Suprapubic skin (tissue), 4 donors: ENCODE data around the gene GMCL2. TPM values are rescaled to one million over a fixed set of nuclear protein-coding genes. Genes with fewer than 3 reads are reported as not detected.
A peak's percentile ranks its signal among the peaks of the same experiment; 100 is the strongest.

ENCODE experiments used
- DNase-seq, 2 donors: peaks; one replicate each; pipeline ENCODE4 v3.0.0-alpha.2; 2019; ENCODE audit warnings: low spot score in 2 of 2
- H3K27ac ChIP-seq: fragments of 200-600 bp; sonication (generic); one replicate; pipeline ENCODE4 v1.5.1; 2019
- H3K27me3 ChIP-seq: fragments of 200-600 bp; sonication (generic); one replicate; pipeline ENCODE4 v1.5.1; 2019
- H3K36me3 ChIP-seq: fragments of 200-600 bp; sonication (generic); one replicate; pipeline ENCODE4 v1.5.1; 2019
- H3K4me1 ChIP-seq: fragments of 200-600 bp; sonication (generic); one replicate; pipeline ENCODE4 v1.5.1; 2019
- H3K4me3 ChIP-seq: fragments of 200-600 bp; sonication (generic); one replicate; pipeline ENCODE4 v1.5.1; 2019; ENCODE audit warnings: mild to moderate bottlenecking
- H3K9me3 ChIP-seq: fragments of 200-600 bp; sonication (generic); one replicate; pipeline ENCODE4 v1.5.1; 2019
- EP300 ChIP-seq: sonication (generic); formaldehyde crosslinking; IDR thresholded peaks from one replicate; pipeline ENCODE4 v1.6.1; 2017; ENCODE audit warnings: antibody characterized with exemption
- POLR2A ChIP-seq, 2 donors: fragments of 450-650 bp; IDR thresholded peaks; one replicate each; pipeline ENCODE4 v1.6.1; 2017; ENCODE audit warnings: antibody characterized with exemption in 2 of 2, mild to moderate bottlenecking in 2 of 2, moderate library complexity in 2 of 2
- POLR2AphosphoS5 ChIP-seq, 3 donors: sonication (generic); formaldehyde crosslinking; IDR thresholded peaks; one replicate each; pipeline ENCODE4 v1.6.1; 2017; ENCODE audit warnings: antibody characterized with exemption in 3 of 3
- WGBS: methylation state at CpG from one replicate; pipeline ENCODE4 v1.1.5; 2018; 5-methylcytosine and 5-hydroxymethylcytosine counted together
- total RNA-seq, 4 donors: library from RNA; depleted of rRNA; stranded (reverse); fragments of >200 nt; gene quantifications; one replicate each; pipeline ENCODE4 v1.1.0, GENCODE V29; 2016
- TF ChIP-seq, protein P1 (sequence below), 2 donors: fragments of 200-600 bp in 1 of 2; fragments of 450-650 bp in 1 of 2; sonication (generic) in 1 of 2; IDR thresholded peaks; one replicate each; pipeline ENCODE4 v1.5.1; 2016 to 2019; ENCODE audit warnings: antibody characterized with exemption in 2 of 2, mild to moderate bottlenecking in 1 of 2, moderate library complexity in 1 of 2

The GMCL2 gene
- total RNA-seq, 4 donors from 2014 or later = 0.49 TPM; not detected in 3

DNA sequence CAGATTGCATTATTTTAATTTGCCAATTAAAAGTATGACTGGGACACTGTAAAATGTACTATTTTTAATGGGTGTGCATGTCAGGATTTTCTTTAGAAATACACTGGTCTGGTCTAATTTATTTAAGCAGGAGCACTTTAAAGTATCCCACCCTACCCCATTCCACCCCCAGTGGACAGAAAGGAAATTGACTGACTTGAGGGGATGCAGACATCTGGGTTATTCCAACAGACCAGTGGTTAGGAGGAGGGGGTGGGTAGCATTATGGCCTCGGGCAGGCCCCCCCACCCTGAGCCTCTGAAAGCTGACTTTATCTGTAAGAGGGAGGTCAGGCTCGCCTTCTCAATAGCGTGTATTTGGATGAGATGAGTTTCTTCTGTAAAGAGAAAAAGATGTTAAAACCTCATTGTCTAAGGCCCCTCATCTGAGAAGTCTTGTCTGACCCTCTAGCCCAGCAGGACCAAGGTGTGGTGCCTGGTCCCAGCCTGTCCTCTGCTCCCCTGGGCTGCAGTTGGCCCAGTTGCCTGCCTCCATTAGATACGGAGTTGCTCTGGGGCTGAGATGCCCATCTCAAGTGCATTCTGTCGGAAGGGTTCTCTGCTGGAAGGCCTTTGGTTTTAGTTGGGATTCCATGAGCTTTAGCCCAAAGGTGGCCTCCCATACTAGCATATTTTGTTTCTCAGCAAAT is 21.5 kb upstream of the GMCL2 start:
- H3K27me3 ChIP-seq = no peaks in the 10 kb centered on the region
- 82% methylated on average over 5 of the region's 5 CpGs for WGBS
- H3K4me1 ChIP-seq = peaks cover 40% of the 10 kb centered on the region
- H3K9me3 ChIP-seq = no peaks in the 10 kb centered on the region
- peak in 1 of 2 donors; percentile 40 for DNase-seq
- peaks cover 72% of the 10 kb centered on the region for H3K36me3 ChIP-seq
- TF ChIP-seq, protein P1, sequence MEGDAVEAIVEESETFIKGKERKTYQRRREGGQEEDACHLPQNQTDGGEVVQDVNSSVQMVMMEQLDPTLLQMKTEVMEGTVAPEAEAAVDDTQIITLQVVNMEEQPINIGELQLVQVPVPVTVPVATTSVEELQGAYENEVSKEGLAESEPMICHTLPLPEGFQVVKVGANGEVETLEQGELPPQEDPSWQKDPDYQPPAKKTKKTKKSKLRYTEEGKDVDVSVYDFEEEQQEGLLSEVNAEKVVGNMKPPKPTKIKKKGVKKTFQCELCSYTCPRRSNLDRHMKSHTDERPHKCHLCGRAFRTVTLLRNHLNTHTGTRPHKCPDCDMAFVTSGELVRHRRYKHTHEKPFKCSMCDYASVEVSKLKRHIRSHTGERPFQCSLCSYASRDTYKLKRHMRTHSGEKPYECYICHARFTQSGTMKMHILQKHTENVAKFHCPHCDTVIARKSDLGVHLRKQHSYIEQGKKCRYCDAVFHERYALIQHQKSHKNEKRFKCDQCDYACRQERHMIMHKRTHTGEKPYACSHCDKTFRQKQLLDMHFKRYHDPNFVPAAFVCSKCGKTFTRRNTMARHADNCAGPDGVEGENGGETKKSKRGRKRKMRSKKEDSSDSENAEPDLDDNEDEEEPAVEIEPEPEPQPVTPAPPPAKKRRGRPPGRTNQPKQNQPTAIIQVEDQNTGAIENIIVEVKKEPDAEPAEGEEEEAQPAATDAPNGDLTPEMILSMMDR (IDR thresholded peaks at IDR 0.05) = no peak
- TF ChIP-seq POLR2AphosphoS5 (IDR thresholded peaks at IDR 0.05) = no peak
- TF ChIP-seq EP300 = no peak
- TF ChIP-seq POLR2A (IDR thresholded peaks at IDR 0.05) = no peak
- H3K27ac ChIP-seq = no peak overlapping the region
- H3K4me3 ChIP-seq = no peak overlapping the region

DNA sequence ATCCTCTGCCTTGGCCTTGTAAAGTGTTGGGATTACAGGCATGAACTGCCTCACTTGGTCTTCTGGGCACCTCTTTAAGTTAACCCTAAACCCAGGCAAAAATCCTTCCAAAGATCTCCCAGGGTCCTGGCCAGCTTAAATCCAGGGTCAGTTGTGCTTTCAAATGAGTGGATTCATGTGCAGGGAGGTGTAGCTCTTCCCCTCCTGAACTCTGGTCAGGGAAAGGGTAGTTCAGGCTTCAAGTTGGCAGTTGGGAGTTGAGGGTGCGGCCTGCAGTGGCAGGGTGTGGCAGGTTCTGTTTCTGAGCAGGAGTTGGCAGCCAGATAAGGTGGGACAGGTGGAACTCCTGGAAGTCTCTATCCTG is 20.7 kb upstream of the GMCL2 start:
- 33% methylated on average over 1 of the region's 1 CpG for WGBS
- no peaks in the 10 kb centered on the region for H3K27me3 ChIP-seq
- peak; percentile 42 to 43 for DNase-seq
- TF ChIP-seq POLR2A (IDR thresholded peaks at IDR 0.05) (no peak), EP300 (no peak)
- H3K36me3 ChIP-seq = peaks cover 64% of the 10 kb centered on the region
- no peak overlapping the region for H3K4me3 ChIP-seq
- peak overlapping the region; percentile 4 for H3K27ac ChIP-seq
- H3K9me3 ChIP-seq = no peaks in the 10 kb centered on the region
- H3K4me1 ChIP-seq = peaks cover 41% of the 10 kb centered on the region

DNA sequence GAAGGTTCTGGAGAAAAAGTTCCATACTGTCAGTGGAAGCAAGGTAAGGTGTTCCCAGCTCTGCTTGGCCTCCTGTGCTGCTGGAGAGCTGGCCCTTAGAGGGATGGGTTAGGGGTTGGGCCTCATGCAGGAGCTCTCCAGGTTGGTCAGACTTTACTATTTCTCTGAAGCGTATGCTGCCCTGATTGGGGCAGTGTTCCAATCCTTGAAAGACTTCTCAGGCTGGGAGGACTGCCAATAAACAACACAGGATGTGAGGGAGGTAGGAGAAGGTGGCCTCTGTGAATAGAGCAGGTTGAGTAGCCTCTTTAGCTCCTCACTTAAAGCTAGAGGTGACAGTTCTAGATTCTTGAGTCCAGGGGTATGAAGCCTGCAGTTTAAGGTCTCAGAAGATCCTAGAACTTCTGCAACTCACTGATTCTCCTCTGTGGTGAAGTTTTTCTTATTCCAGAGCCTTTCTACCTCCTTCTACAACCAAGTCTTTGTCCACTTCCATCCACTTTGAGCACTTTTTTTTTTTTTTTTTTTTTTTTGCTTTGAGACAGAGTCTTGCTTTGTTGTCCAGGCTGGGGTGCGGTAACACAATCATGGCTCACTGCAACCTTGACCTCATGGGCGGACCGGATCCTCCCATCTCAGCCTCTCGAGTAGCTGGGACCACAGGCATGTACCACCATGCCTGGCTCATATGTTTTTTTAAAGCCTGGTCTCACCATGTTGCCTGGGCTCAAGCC is 20.2 kb upstream of the GMCL2 start:
- Histone ChIP-seq H3K27me3 (no peaks in the 10 kb centered on the region), H3K27ac (peak overlapping the region; percentile 20), H3K36me3 (peaks cover 58% of the 10 kb centered on the region), H3K9me3 (no peaks in the 10 kb centered on the region), H3K4me3 (peak overlapping the region; percentile 88), H3K4me1 (peaks cover 38% of the 10 kb centered on the region)
- peak; percentile 60 to 73 for DNase-seq
- WGBS = 71% methylated on average over 5 of the region's 5 CpGs
- no peak for TF ChIP-seq POLR2AphosphoS5 (IDR thresholded peaks at IDR 0.05)
- TF ChIP-seq, protein P1 (IDR thresholded peaks at IDR 0.05) = no peak
- TF ChIP-seq POLR2A (IDR thresholded peaks at IDR 0.05) = no peak
- no peak for TF ChIP-seq EP300

DNA sequence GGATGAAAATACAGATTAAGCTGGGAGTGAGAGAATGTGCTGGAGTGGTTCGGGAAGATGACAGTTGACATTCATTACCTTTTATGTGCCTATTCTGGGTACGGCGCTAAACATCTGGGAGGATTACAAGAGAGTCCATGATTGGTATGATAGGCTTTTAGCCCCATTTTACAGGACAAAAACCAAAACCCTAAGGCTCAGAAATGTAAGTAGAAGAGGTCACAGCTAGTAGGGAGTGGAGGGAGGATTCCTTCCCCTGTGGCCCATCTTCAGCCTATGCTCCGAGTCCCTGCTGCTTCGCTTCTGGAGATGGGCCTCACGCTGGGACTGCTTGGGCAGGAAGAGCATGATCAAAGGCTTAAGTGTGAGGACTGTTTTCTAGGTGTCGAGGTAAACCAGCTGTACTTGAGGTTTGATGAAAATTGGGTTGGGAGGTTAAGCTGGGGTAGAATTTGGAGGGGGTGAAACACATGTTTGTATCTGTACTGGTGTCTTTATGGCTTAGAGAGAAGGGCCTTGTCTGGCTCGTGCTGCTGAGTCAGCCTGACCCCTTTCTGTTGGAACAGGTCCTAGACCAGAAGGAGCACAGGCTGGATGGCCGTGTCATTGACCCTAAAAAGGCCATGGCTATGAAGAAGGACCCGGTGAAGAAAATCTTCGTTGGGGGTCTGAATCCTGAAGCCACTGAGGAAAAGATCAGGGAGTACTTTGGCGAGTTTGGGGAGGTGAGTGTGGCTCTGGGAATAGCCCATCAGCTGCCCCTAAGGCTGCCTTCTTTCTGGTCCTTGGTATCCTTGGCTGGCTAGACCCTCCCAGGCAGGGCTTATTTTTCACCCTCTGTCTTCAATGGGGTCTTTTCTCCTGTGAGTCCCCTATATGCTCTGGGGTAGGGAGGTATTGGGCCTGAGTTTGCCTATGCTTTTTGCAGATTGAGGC is 19.3 kb upstream of the GMCL2 start:
- DNase-seq = peak in 1 of 2 donors; percentile 41
- peak overlapping the region; percentile 20 for H3K27ac ChIP-seq
- peaks cover 49% of the 10 kb centered on the region for H3K36me3 ChIP-seq
- H3K4me1 ChIP-seq = peaks cover 43% of the 10 kb centered on the region
- H3K4me3 ChIP-seq = peak overlapping the region; percentile 88
- H3K27me3 ChIP-seq = no peaks in the 10 kb centered on the region
- TF ChIP-seq, protein P1 (IDR thresholded peaks at IDR 0.05) = no peak
- no peak for TF ChIP-seq POLR2AphosphoS5 (IDR thresholded peaks at IDR 0.05)
- TF ChIP-seq POLR2A (IDR thresholded peaks at IDR 0.05) = no peak
- TF ChIP-seq EP300 = no peak
- H3K9me3 ChIP-seq = no peaks in the 10 kb centered on the region
- 62% methylated on average over 12 of the region's 12 CpGs for whole genome bisulfite sequencing

DNA sequence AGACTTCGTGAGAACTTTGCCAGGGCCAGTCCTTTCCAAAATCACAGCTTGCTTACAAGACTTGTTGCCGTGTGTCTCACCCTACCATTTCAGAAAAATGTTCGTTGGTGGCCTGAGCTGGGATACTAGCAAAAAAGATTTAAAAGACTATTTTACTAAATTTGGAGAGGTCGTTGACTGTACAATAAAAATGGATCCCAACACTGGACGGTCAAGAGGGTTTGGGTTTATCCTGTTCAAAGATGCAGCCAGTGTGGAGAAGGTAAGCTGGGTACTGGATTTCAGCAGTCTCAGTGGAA is 18.5 kb upstream of the GMCL2 start:
- H3K9me3 ChIP-seq = no peaks in the 10 kb centered on the region

More for the DNA sequence above, 18.5 kb upstream of the GMCL2 start:
- Histone ChIP-seq H3K4me1 (peaks cover 48% of the 10 kb centered on the region), H3K27ac (peak overlapping the region; percentile 98), H3K36me3 (peaks cover 42% of the 10 kb centered on the region), H3K27me3 (no peaks in the 10 kb centered on the region), H3K4me3 (peak overlapping the region; percentile 88)
- 7% methylated on average over 5 of the region's 5 CpGs for WGBS
- DNase-seq = no peak
- TF ChIP-seq EP300 = no peak
- no peak for TF ChIP-seq POLR2A (IDR thresholded peaks at IDR 0.05)
